Osteocyte (in vitro differentiated cells): ENCODE results near the gene ZNF598. TPM values are rescaled to one million over a fixed set of nuclear protein-coding genes. Genes with fewer than 3 reads are reported as not detected.
"Not testable (repeated sequence)": the region's sequence is repeated elsewhere in the genome, so short reads cannot be mapped to it uniquely, and the experiment has no call there.

Source experiments
- DNase-seq: peaks from one replicate; pipeline ENCODE4 v3.0.0; 2021; ENCODE audit warnings: mixed read lengths; ENCODE audit not compliant: unreplicated experiment; ENCODE audit errors: extremely low spot score
- H3K27ac Mint-ChIP-seq: one replicate; pipeline ENCODE4 v1.8.0; 2021; ENCODE audit warnings: mild to moderate bottlenecking, mixed read lengths; ENCODE audit not compliant: unreplicated experiment
- H3K27me3 Mint-ChIP-seq: one replicate; pipeline ENCODE4 v1.8.0; 2021; ENCODE audit warnings: mixed read lengths; ENCODE audit not compliant: unreplicated experiment
- H3K36me3 Mint-ChIP-seq: one replicate; pipeline ENCODE4 v1.8.0; 2021; ENCODE audit warnings: mixed read lengths; ENCODE audit not compliant: unreplicated experiment
- H3K4me1 Mint-ChIP-seq: one replicate; pipeline ENCODE4 v1.8.0; 2021; ENCODE audit warnings: mixed read lengths; ENCODE audit not compliant: unreplicated experiment
- H3K4me3 Mint-ChIP-seq: one replicate; pipeline ENCODE4 v1.8.0; 2021; ENCODE audit warnings: mild to moderate bottlenecking, moderate library complexity, mixed read lengths; ENCODE audit not compliant: unreplicated experiment
- H3K9me3 Mint-ChIP-seq: one replicate; pipeline ENCODE4 v1.8.0; 2021; ENCODE audit warnings: mixed read lengths; ENCODE audit not compliant: unreplicated experiment
- CTCF ChIP-seq: fragments of 200-600 bp; sonication (generic); IDR thresholded peaks from 2 replicates; pipeline ENCODE4 v1.5.0; 2021; ENCODE audit warnings: antibody characterized with exemption, mild to moderate bottlenecking, moderate library complexity
- total RNA-seq: library from RNA; stranded (reverse); gene quantifications from 2 replicates; pipeline ENCODE4 v1.2.1, GENCODE V29; 2021

Gene ZNF598
- total RNA-seq, 1 donor from 2014 or later, result 46.9 TPM

GRCh38 chr16:2037115-2037514, 27.5 kb upstream of the ZNF598 start:
- no peak for DNase-seq
- TF ChIP-seq CTCF, result no peak
- no peak overlapping the region for H3K4me3 Mint-ChIP-seq
- H3K36me3 Mint-ChIP-seq, result peaks cover 2% of the 10 kb centered on the region
- H3K27me3 Mint-ChIP-seq, result no peaks in the 10 kb centered on the region
- H3K9me3 Mint-ChIP-seq, result no peaks in the 10 kb centered on the region
- H3K27ac Mint-ChIP-seq, result no peak overlapping the region
- H3K4me1 Mint-ChIP-seq, result peaks cover 84% of the 10 kb centered on the region

GRCh38 chr16:2036200-2036966, 26.8 kb upstream of the ZNF598 start:
- Mint-ChIP-seq H3K9me3 (no peaks in the 10 kb centered on the region), H3K36me3 (peaks cover 2% of the 10 kb centered on the region), H3K4me1 (peaks cover 84% of the 10 kb centered on the region), H3K27me3 (no peaks in the 10 kb centered on the region), H3K4me3 (no peak overlapping the region), H3K27ac (peak overlapping the region; percentile 72)
- no peak for TF ChIP-seq CTCF
- DNase-seq, result no peak

GRCh38 chr16:2035431-2036199, 26.0 kb upstream of the ZNF598 start:
- peak overlapping the region; percentile 72 for H3K27ac Mint-ChIP-seq
- H3K9me3 Mint-ChIP-seq, result no peaks in the 10 kb centered on the region
- no peak overlapping the region for H3K4me3 Mint-ChIP-seq
- DNase-seq, result peak; percentile 98
- peaks cover 2% of the 10 kb centered on the region for H3K36me3 Mint-ChIP-seq
- no peaks in the 10 kb centered on the region for H3K27me3 Mint-ChIP-seq
- peaks cover 83% of the 10 kb centered on the region for H3K4me1 Mint-ChIP-seq
- no peak for TF ChIP-seq CTCF

- DNase-seq, result no peak
- Mint-ChIP-seq H3K36me3 (peaks cover 2% of the 10 kb centered on the region), H3K27ac (peak overlapping the region; percentile 89), H3K4me1 (peaks cover 82% of the 10 kb centered on the region), H3K4me3 (peak overlapping the region; percentile 32), H3K9me3 (no peaks in the 10 kb centered on the region), H3K27me3 (no peaks in the 10 kb centered on the region)
- no peak for TF ChIP-seq CTCF
Observed at GRCh38 chr16:2034696-2035430, 25.2 kb upstream of the ZNF598 start.

GRCh38 chr16:2033909-2034695, 24.5 kb upstream of the ZNF598 start:
- H3K4me3 Mint-ChIP-seq, result peak overlapping the region; percentile 60
- DNase-seq, H3K9me3 Mint-ChIP-seq, H3K36me3 Mint-ChIP-seq, H3K27me3 Mint-ChIP-seq: not testable (repeated sequence)
- peak overlapping the region; percentile 93 for H3K27ac Mint-ChIP-seq
- peaks cover 79% of the 10 kb centered on the region for H3K4me1 Mint-ChIP-seq
